ENCODE results near the gene RFESD.

DNA sequence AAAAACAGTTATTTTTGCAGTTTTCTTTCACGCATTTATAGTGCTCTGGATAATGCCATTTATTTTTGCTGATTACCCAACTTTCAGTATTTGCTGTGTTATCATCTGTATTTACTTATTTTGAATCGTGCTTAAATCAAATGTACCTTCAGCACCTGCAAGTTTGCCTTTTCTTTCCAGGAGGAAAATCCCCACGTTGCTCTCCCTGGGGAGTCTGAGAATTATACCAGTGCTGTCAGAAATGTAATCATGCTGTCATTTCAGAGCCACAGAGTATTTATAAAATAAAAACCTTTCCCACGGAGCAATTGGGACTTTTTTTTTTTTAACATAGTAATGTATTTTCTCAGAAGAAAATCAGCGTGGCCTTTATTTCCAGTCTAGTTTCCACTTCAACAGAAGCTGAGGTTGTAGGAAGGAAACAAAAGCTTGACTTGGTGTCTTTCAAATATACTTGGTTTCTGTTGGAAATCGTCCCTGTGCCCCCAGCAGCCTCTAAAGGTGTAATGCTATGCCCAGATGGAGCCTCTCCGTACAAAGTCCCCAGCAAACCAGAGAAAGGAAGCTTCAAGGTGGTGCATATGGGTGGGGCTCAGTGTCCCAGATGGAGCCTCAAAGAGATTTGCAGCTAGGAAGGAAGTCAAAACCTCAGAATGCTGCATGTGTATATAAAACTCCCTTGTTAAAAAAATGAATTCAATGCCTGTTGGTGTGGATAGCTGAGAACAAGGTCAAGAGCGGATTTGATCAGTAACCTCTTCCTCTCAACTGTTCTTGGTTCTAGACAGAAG is 24.5 kb upstream of the RFESD start:
- TF ChIP-seq CTCF (IDR thresholded peaks at IDR 0.05) = no peak
- no peak for TF ChIP-seq EP300 (IDR thresholded peaks at IDR 0.05)
